ENCODE results near the gene SLC36A4. TPM values are rescaled to one million over a fixed set of nuclear protein-coding genes. Genes with fewer than 3 reads are reported as not detected.
"Not testable (repeated sequence)": the region's sequence is repeated elsewhere in the genome, so short reads cannot be mapped to it uniquely, and the experiment has no call there.

The SLC36A4 gene
- 18.6 and 20.3 TPM in 2 replicates for polyA plus RNA-seq (2014; cell fraction: cytosol; rRNA removed)
- 47.9 and 53.4 TPM in 2 replicates for polyA plus RNA-seq (2014; cell fraction: nucleus; rRNA removed)

DNA sequence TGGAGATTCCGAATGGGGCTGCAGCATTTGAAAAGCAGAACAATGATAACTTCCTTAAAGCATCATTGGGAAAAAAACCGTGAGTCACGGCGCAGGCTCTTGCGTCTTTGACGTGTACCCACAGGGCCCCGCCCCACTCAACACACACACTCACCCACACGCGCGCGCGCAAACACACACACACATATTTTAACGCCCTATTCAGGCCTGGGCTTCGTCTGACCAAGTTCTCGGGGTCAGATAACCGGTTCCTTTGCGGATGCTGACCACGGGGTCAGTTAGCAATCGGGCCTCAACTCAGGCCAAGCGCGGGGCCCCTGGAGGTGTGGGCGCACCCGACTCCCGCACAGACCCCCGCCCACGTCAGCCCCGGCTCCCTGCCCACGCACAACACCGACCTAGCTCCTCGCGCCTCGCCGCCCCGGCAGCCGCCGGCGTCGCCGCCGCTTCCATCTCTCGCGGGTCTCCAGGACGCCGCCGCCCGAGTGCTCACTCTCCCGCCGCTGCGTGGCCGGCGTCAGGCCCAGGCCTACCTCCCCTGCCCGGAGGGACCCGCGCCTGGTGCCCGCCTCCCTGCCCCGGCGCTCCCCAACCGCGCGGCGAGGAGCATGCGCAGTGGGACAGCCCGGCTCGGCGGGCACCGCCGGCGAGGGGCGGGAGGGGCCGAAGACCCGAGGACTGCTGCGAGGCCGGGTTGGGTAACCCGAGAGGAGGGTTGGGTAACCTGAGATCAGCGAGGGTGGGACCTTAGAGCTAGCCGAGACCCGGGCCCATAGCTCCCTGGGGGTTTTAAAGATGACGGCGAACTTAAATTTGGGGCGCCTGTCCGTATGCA is at the start of gene SLC36A4:
SLC36A4 (minus strand) TSS at position 612 of the 835 bp plus-strand sequence; CDS start at position 453, 159 bp downstream.
- DNase-seq (ENCODE audit: low spot score) = peak; percentile 96

DNA sequence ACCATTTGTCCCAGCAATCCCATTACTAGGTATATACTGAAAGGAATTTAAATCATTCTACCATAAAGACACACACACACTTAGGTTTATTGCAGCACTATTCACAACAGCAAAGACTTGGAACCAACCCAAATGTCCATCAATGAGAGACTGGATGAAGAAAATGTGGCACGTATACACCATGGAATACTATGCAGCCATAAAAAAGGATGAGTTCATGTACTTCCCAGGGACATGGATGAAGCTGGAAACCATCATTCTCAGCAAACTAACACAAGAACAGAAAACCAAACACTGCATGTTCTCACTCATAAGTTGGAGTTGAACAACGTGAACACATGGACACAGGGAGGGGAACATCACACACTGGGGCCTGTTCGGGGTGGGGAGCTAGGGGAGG is 49.0 kb upstream of the SLC36A4 start:
- not testable (repeated sequence) for DNase-seq (ENCODE audit: low spot score)

DNA sequence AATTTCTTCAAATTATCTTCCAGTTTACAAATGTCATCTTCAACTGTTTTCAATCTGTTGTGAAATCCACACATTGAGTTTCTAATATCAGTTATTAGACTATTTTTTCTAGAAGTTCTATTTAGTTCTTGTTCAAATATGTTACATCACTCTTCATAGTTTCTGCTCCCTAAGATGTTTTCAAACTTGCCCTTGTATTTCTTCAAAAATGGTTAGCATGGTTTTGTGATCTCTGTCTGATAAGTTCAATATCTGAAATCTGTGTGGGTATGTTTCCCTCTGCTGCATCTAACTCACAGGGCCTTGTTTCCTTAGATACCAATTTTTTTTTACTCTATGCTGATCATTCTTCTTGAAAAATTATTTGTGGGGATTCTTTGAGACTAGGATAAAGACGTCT is 46.2 kb upstream of the SLC36A4 start:
- DNase-seq (ENCODE audit: low spot score) = no peak

- DNase-seq (ENCODE audit: low spot score) = peak; percentile 34
Measured at GRCh38 chr11:93239966-93240365, 42.2 kb upstream of the SLC36A4 start.

- no peak for DNase-seq (ENCODE audit: low spot score)
Measured at GRCh38 chr11:93238956-93239355, 41.2 kb upstream of the SLC36A4 start.

- peak; percentile 88 for DNase-seq (ENCODE audit: low spot score)
Measured at GRCh38 chr11:93236741-93237675, 39.2 kb upstream of the SLC36A4 start.

DNA sequence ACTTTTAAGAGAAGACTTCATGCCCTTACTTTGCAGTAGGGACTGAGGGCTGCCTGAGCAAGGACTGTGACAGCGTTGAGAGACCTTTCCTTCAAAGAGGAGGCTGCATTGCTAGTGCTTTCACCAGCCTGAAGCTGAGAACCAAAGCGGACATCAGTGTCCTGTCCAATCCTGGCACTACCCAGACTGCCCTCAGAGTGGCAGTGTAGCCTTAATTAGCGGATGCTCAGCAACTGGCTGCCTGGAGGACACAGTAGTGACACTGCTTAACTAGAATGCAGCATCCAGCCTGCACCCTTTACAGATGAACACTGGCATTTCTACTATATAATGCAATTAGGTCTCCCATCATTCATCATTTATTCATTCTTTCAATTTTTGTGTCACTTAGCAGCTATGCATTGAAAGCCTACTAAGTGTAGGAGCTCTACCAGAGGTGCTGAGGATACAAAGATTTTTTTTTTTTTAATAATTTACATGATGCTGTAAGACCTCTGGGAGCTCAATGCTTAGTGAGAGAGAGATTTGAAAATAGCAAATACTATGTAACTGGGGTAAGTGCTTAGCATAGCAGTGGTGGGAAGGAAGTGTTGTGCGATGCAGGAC is 36.9 kb upstream of the SLC36A4 start:
- DNase-seq (ENCODE audit: low spot score) = peak; percentile 94

DNA sequence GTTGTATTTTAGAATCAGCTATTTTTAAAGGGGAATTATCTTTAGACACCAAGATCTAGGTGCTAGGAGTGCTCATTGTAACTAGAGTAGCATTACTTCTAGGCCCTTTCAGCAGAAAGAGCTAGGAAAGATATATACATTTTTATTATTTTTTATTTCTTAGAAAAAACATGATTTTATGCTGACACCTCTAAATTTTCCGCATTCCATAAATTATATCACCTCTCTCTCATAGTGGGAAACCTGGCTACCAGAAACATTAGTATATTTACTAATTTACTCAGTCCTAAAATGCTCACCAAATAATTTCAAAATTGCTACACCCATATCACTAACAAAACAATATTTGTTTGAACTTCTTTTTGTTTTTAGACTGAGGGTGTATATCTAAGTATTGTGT is 32.1 kb upstream of the SLC36A4 start:
- no peak for DNase-seq (ENCODE audit: low spot score)

- DNase-seq (ENCODE audit: low spot score) = peak; percentile 60
Measured at GRCh38 chr11:93225662-93226061, 27.9 kb upstream of the SLC36A4 start.

DNA sequence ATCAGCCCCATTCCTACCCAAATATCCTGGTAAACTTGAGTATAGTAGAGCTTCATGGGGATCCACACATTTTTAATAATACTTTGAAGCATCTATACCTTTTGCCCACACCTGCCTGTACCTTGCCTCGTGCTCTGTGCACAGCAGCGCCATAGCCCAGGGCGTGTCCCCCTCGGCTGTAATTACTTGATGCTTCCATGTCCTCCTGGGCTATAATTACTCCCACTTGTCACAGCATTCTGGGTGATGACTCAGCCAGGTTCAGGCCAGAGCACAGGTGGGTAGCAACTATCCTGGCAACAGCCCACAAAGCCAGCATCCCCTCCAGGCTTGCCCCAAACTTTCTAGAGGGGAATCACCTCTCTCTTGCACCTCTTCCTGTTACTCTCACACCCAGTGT is 23.7 kb upstream of the SLC36A4 start:
- no peak for DNase-seq (ENCODE audit: low spot score)

DNA sequence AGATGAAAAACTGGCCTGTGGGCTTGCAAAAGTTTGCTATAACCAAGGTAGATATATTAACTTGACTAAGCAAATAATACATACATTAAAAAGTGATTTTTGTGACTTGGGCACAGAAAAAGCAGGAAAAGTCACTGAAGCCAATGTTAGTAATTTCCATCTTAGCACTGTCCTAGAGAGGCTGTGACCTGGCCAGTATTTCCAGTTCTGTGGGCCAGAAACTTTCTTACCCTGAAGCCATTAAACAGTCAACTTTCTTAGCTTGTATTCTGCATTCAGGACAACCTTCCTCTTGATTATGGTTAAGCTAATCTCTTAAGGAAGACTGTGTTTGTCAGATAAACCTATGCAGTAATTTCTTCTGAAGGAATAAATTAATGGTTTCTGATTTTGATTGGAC is 22.3 kb upstream of the SLC36A4 start:
- DNase-seq (ENCODE audit: low spot score) = no peak

DNA sequence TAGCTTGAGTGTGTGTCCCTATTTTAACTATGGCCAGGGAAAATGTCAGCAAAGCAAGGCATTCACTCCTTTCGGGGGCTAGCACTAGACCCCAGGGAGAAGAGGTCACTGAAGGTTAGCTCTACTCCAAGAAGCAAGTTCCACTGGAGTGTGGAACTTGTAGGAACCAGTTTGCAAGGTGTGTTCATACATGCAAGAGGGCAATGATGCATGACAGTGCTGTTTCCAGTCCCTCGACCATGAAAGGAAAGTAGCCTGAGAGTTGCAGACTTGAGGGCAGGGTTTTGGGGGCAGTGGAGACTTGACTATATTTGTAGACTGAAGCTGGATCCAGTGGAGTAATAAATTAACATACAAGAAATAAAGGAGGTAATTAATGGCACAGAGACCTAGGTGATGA is 21.6 kb upstream of the SLC36A4 start:
- DNase-seq (ENCODE audit: low spot score) = no peak

DNA sequence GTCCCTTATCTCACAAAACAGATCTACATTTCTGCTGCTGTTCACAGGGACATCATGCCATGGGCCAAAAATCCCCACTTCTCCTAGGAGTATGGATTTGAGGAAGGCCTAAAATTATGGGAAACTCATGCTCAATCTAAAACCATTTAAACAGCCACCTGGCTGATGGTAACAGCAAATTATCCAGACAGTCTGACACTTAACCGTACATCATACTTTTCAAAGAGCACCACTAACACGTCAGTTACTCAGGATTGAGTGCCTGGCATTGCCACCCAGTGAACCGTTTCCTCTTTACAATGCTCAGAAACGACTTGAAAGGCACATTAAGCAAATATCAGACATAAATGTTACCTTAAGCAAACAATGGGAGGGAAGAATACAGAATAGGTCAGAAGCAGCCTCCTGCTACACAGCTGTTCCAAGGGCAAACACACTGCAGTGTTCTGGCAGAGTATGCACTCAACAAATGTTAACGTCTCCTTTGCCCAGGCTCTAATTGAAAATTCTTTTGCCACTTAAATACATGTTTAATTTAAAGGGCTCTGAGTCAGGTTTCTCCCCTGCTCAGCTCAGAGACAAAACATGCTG is 18.8 kb upstream of the SLC36A4 start:
- peak; percentile 71 for DNase-seq (ENCODE audit: low spot score)

DNA sequence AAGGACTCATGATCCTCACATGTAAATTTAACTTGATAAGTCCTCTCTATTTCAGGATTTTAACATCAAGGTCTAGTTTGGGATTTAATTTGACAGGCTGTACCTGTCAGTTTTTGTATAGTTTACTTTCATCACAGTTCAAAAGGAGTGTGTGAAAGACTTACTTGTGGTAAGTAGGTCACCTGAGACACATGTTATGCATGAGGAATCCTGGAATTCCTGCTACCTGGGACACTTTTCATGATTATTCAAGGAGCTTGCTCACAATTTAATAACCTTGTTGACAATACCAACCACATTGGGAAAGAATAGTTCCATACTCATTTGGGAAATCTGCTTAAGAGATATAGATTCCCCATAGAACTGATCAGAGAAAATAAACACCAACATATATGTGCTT is 15.8 kb upstream of the SLC36A4 start:
- no peak for DNase-seq (ENCODE audit: low spot score)

DNA sequence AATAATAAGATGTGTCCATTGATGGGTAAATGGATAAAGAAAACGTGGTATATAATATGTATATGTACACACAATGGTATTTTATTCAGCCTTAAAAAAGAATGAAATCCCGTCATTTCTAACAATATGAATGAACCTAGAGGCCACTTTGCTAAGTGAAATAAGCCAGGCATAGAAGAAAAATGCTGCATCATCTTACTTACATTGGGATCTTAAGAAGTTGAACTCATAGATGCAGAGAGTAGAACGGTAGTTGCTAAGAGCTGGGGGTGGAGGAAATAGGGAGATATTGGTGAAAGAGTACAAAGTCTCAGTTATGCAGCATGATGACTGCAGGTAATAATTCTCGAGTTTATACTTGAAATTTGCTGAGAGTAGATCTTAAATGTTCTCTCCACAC is 14.3 kb upstream of the SLC36A4 start:
- DNase-seq (ENCODE audit: low spot score) = no peak

GRCh38 chr11:93209466-93209865 is 11.7 kb upstream of the SLC36A4 start:
- DNase-seq (ENCODE audit: low spot score) = no peak

GRCh38 chr11:93208663-93209270 is 11.0 kb upstream of the SLC36A4 start:
- no peak for DNase-seq (ENCODE audit: low spot score)

- DNase-seq (ENCODE audit: low spot score) = no peak
Measured at GRCh38 chr11:93199616-93200015, 1.8 kb upstream of the SLC36A4 start.

GRCh38 chr11:93198215-93198845 is 539 bp upstream of the SLC36A4 start:
- DNase-seq (ENCODE audit: low spot score) = no peak

DNA sequence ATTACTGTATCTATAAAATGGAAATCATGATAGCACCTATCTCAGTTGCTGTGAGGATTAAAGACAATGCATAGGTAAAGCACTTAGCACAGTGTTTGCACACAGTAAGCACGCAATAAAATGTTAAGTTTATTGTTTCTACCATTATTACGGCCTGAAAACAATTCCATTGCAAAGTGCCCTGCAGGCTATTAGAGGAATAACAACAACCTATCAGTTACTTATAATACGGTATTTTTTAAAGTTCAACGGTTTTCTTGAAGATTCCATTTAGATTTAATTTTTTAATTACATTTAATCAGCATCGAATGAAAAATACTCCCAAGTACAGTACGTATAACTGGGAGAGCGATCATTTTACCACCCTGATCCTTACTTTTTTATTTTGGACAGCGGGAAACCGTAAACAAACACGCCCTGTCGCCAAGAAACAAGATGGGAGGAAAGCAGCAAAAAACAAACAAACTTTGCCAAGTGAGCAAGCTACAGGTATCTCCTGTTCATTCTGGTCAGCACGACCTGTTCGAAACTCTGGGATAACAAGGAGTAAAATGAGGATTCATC is 893 bp downstream of the SLC36A4 start:
- no peak for DNase-seq (ENCODE audit: low spot score)

Data from SK-N-DZ (cell line).